Stimulated activated CD8-positive, alpha-beta memory T cell treated with anti-CD3 and anti-CD28 coated beads, Interleukin-7, amount 100 ng/mL, for 1 hour (primary cell): ENCODE data around the gene HLA-F.

Experiments used
- DNase-seq, 2 donors: peaks; one replicate each; pipeline ENCODE4 v3.0.0-alpha.2; 2020; ENCODE audit warnings: low read depth in 2 of 2

Gene HLA-F

DNA sequence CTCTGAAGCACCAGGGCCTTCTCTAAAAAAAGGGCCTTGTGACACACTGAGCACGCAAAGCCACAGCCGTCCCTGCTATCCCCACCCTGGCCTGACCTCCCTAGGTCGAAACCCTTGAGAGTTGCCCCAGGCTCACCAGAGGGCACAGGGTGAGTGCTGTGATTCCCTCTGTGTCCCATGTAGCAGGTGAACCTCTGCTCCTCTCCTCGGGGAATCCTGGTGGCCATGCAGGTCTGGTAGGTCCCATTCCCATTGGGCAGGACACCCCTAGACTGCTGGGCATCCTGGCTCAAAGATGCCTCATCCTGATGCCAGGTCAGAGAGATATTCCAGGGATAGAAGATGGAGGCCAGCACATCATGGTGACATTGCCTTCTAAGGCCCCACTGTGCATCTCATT is 20.9 kb downstream of the HLA-F start:
- no peak for DNase-seq

- no peak for DNase-seq
Observed at GRCh38 chr6:29744621-29745020, 21.4 kb downstream of the HLA-F start.

GRCh38 chr6:29745386-29745785 is 22.2 kb downstream of the HLA-F start:
- DNase-seq: no peak

- no peak for DNase-seq
Observed at GRCh38 chr6:29745855-29746449, 22.7 kb downstream of the HLA-F start.

GRCh38 chr6:29746846-29747687 is 23.8 kb downstream of the HLA-F start:
- no peak for DNase-seq

DNA sequence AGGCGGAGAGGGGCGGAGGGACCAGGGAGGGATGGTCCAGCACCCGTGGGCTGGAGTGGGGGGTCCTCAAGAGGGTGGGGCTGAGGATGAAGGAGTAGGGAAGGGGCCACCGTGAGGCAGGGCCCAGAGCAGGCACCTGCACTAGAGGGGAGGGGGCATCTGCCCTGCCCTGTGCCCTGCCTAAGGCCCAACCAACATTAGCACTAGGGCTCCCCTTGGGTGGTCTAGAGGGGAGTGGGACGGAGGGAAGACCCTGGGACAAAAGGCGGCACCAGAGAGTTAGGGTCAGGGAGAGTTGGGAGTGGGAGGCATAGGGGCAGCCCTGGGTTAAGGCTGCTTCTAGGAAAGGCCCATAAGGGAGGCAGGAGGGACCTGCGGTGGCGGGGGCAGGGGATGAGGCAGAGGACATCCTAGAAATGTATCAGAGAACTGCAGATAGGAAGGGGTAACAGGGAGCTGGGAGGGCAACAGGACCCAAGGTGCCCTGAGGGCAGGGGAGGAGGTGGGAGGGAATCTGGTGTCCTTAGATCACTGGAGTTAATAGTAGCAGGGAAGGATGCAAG is 24.5 kb downstream of the HLA-F start:
- DNase-seq: no peak

DNA sequence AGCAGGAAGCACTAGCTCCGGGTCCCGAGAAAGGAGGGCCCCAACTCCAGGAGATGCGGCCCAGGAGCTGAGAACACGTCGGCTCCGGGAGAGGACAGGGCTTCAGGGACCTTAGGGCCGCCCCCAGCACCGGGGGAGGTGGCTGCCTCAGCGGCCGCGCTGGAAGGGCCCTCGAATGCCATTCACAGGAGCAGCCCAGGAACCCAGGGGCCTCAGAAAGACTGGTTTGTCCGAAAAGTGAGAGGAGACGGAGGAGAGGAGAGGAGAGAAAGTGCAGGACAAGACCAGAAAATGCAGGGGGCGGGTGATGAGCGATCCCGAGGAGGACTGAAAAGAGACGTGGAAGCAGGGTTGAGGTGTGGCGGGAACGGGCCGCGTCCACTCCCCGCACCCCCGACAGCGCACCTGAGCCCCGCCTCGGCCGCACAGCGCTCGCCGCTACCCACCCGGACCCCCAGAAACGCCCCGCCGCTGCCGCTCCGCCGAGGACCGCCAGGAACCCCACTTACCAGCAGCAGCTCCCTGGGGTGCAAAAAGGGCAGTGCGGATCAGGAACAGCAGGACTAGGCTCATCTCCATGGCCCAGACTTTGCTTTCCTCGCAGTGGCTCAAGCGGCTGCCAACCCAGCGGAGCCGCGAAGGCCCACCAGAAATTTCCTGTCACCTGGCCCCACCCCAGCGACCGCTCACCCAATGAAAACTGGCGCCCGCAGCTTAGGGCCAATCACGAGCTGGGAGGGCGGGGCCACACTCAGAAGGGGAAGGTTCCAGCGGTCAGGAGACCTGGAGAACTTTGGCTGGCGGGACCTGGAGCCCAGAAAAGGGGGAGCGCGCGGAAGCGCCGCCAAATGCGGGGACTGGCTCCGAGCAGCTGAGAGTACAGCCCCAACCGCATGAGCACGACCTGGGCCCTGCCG is 25.4 kb downstream of the HLA-F start:
- DNase-seq: peak; percentile 69 to 75

DNA sequence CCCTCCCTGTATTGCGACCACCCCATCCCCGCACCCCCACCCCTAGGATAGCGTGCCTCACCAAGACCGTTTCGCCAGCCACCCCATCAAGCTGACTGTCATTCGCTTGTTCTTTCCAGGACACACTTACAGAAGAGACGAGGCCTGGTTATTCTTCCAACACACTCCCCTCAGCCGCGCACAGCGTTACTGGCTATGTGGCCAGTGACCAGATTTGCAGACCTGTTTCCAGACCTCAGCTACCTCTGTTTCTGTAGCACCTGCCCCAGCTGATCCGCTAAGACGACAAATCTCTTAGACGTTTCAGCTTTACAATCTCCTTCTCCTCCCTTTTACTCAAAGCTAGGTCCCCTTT is 26.1 kb downstream of the HLA-F start:
- no peak for DNase-seq

DNA sequence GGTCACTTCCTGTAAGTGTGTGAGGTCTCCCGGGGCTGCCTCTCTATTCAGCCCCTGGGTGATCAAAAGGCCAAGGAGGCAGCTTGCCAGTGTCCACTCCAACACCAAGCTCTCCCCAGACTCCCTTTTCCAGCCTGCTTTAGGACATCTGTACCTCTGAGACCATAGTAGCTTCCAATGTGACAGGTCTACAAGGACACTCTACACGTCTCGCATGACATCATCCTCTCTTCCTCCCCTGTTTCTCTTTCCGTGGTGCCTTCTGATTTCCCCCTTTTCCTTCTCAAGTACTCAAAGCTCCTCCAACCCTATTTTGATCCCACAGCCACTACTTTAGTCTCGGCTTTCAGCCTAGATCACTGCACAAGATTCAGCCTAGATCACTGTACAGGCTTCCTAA is 26.4 kb downstream of the HLA-F start:
- DNase-seq: no peak

- DNase-seq: no peak
Observed at GRCh38 chr6:29750709-29751108, 27.5 kb downstream of the HLA-F start.

- no peak for DNase-seq
Observed at GRCh38 chr6:29751480-29751879, 28.2 kb downstream of the HLA-F start.

GRCh38 chr6:29752451-29753308 is 29.4 kb downstream of the HLA-F start:
- DNase-seq: peak; percentile 72 to 74

DNA sequence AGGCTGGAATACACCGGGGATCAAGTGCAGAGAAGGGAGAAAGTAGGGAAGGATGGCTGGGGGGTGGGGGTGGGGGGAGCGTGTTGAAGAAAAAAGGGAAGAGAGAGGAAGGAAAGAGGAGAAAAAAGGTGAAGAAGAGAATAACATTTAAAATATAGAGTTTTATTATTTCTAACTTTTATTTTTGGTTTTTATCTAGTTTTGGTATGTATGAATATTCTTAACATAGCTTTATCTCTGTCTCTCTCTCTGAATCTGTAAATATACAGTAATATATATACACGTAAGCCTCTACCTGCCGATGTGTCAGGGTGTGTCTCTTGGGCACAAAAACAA is 30.0 kb downstream of the HLA-F start:
- DNase-seq: no peak

DNA sequence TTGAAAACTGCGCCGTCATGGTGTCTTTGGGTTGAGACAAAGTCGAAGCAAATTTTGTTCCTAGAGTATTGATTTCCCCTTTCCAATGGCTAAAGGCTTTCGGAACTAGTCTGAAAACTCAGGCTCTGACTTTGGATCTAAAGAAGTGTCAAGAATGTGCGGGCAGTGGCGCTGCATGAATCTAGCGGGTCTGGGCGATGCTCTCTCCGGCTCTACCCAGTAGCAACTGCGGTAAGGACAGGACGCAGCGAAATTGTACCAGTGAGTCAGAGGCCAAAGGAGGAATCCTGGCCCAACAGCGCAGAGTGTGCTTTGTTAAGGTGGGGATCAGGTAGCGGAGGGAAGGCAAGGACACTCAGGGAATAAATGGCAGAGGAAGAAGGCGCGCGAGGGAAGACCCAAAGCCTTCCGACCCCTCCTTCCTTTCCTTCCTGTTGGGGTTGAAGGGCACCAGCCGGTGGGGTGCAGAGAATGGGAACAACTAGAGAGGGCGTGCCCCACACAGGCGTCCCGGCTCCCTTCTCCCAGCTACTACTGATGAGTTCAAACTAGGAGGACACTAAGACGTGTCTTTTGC is 32.1 kb downstream of the HLA-F start:
- no peak for DNase-seq

DNA sequence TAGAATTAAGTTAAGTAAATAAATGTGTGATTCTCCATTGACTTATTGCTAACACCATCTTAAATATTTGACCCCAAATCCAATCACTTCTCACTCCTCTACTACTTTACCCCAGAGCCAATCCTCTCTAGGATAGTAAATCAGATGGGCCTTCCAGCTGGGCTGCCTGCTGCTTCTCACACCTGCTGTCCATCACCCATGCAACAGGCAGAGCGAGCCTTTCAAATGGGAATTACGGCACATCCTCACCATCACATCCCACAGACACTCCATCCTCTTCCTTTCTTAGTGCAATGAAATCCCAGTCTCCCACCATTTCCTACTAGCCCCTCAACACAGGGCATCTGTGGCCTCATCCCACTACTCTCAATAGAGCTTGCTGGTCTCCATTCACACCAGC is 34.0 kb downstream of the HLA-F start:
- DNase-seq: no peak

DNA sequence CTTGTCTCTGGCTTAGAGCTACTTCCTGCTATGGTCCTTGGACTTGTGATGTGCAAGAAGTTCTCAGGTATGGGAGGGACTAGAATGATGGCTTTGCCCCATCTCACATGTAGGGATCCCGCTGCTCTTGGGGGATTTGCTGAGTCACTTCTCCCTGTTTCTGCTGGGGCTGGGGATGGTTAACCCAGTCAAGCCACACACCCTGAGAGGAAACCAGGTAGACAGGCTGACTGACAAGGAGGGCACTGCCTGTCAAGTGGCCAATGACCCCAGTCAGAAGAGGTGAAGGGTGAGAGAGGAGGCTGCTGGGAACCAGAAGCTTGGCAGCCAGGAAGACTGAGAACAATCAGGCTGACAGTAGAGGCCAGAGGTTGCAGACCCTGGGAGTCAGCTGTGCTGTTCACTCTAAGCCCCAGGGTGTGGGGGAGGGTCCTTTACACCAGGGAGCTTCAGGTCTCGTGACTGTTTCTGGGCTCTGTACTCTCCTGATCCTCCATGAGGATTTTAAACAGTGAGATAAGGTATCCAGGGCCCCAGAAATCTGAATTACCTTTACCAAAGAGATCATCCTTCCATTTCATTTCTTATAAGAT is 34.6 kb downstream of the HLA-F start:
- no peak for DNase-seq

DNA sequence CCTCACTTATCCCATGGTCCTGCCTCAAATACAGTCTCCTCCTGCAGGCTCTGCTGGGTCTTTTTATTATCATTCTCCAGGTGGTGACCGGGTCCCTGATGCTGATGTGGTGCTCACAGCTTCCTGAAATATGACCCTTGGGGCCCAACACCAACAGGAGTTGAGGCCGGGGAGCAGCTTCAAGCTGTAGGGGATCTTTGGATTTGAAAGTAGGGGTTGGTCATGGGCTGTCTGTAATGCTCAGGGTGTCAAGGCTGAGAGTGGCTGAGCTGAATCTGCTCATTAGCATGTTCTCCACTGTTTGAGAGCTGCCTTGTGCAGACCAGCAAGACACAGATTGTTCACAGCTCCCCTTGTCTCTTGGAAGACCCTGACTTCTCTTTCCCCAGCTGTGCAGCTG is 35.5 kb downstream of the HLA-F start:
- DNase-seq: no peak

DNA sequence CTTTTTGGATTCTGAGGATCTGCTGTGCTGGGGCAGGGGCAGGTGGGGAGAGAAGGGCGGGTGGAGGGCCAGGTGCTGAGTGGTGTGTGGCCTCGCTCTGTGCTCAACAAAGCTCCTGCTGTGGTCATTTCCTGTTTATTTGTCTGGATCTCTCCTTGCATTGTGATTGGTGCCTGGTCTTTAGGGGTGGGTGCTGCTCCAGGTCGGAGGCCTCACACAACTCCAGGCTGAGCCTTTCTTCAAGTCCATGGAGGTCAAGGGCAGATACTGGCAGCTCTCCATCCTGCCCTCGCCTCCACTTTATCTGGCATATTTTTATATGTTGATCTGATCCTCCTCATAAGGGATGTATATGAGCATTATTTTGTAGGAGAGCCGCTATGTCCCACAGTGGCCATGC is 36.2 kb downstream of the HLA-F start:
- DNase-seq: no peak

DNA sequence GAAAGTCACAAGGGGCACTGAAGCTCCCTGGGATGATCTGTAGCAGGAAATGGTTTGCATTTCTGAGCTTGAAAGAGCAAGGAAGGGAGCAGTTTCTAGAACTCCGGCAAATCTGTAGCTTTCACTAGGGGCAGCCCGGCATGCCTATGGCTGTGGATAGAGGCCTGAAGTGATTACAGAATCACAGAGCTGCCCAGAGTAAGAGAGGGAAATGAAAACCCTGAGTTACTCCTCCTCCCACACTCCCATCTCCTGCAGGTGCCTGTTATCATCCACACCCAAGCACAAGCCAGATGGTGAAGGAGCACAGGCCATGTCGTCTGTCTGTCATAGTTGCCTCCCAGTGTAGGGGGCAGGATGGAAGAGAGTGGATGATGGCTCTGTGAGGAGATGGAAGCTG is 37.1 kb downstream of the HLA-F start:
- DNase-seq: no peak

DNA sequence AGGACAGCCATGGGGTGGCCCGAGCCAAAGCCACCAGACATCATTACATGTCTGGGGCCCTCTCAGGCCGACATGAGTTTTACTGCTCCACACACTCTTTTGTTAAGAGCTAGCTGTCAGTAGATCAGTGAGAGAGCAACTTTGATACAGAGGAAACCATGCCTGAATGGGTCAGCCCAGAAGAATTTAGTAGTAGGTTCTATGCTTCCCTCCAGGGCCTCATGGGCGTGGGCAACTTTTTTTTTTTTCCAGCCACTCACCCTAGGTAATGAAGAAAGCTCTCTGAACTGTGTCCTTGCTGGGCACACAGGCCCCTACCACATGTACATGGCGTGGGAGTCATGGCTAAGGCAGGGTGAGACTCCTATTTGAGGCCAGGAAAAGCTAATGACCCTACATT is 38.8 kb downstream of the HLA-F start:
- DNase-seq: no peak

- DNase-seq: no peak
Observed at GRCh38 chr6:29762781-29763214, 39.6 kb downstream of the HLA-F start.
